SU-DHL-6 (cell line): Measurements from ENCODE around the gene USH1C.

Experiments used
- CTCF ChIP-seq: fragments of 200-600 bp; sonication (generic); IDR thresholded peaks from one replicate; pipeline ENCODE4 v1.5.1; 2017; ENCODE audit warnings: antibody characterized with exemption, mild to moderate bottlenecking, low read length, moderate library complexity; ENCODE audit not compliant: insufficient read depth, poor library complexity, severe bottlenecking
- EZH2phosphoT487 ChIP-seq: fragments of 200-600 bp; sonication (generic), shearing (Covaris generic); conservative IDR thresholded peaks from 2 replicates; pipeline ENCODE4 v1.6.1; 2018; ENCODE audit warnings: mild to moderate bottlenecking, antibody characterized with exemption, low read length, moderate library complexity, mixed read lengths

DNA sequence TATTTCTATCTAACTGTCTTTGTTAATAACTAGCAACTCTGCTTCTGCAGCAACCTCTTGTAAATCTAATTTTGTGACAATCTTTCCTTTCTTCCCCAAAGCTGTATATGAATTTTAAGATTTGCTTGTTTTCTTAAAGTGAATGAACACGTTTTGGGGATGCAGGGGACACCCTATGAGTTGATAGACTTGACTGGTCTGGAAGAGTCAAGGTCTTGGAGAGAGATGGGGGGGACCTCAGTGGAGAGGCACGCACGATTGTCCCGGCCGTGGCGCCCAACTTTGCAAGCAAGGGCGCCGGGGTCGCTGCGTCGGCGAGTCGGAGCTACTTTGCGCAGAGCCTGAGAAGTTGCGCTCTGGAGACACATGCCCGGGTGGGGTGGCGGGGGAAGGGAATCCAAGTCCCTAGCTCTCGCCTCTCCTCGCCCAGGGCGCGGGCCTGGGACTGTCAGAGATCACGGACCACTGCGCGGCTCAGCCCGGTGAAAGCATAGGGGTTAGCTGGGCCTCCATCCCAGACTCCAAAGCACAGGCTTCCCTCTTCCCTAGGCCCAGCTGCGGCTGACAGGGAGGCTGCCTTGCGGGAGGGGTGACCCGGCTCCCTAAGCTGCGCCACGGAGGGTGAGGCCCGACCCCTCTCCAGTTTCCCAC is 68.4 kb downstream of the USH1C start:
- no peak for TF ChIP-seq CTCF
- TF ChIP-seq EZH2phosphoT487: no peak
